GM23338 (cell line): Measurements from ENCODE around the gene VPS41. TPM values are rescaled to one million over a fixed set of nuclear protein-coding genes. Genes with fewer than 3 reads are reported as not detected.

Source experiments
- CREB1 ChIP-seq: fragments of 250-450 bp; sonication (Bioruptor Pico); IDR thresholded peaks from 2 replicates; pipeline ENCODE4 v1.5.0; 2020; ENCODE audit warnings: low read depth, mild to moderate bottlenecking, moderate library complexity
- POLR2AphosphoS5 ChIP-seq: IDR thresholded peaks from 2 replicates; pipeline ENCODE4 v1.6.1; 2016; ENCODE audit warnings: antibody characterized with exemption, low read depth
- REST ChIP-seq: IDR thresholded peaks from one replicate; pipeline ENCODE4 v1.6.1; 2018; ENCODE audit warnings: antibody characterized with exemption; ENCODE audit not compliant: unreplicated experiment
- ZNF331 ChIP-seq: fragments of 250-450 bp; sonication (Bioruptor Pico); IDR thresholded peaks from 2 replicates; pipeline ENCODE4 v1.5.0; 2020; ENCODE audit warnings: low read depth, mild to moderate bottlenecking, moderate library complexity
- polyA plus RNA-seq: library from polyadenylated mRNA; unstranded; fragments of >200 nt; fragmentation: Nextera tagmentation; extraction: Ambion mirVana; gene quantifications from 2 replicates; pipeline ENCODE4 v1.2.1, GENCODE V29; 2016
- total RNA-seq: library from RNA; depleted of rRNA; stranded (reverse); fragments of >200 nt; shearing (Covaris generic); gene quantifications from 2 replicates; pipeline ENCODE4 v1.2.3, GENCODE V29; 2014; rRNA removed

VPS41 gene
- total and polyA plus RNA-seq, 2 experiments from 2014 or later, result 20.2 to 41.2 TPM

GRCh38 chr7:38673795-38674194, 235.2 kb downstream of the VPS41 start (continued):
- no peak for TF ChIP-seq ZNF331 (CRISPR knock-in tag)
- no peak for TF ChIP-seq CREB1 (CRISPR knock-in tag)
- TF ChIP-seq POLR2AphosphoS5, result no peak
- TF ChIP-seq REST, result no peak

Other genes with a start within 250 kb of the VPS41 start
- gene POU6F2, start 68.7 kb upstream of the VPS41 start, total RNA-seq, result 5.0 and 7.2 TPM in 2 replicates
- gene POU6F2, start 68.7 kb upstream of the VPS41 start, polyA plus RNA-seq, result 5.0 and 7.3 TPM in 2 replicates